Hepatocyte (in vitro differentiated cells): ENCODE data around the gene TEAD2.

Source experiments
- CTCF ChIP-seq: fragments of 200-600 bp; sonication (generic); IDR thresholded peaks from 2 replicates; pipeline ENCODE4 v1.5.1; 2016; ENCODE audit warnings: antibody characterized with exemption, mild to moderate bottlenecking; ENCODE audit not compliant: poor library complexity
- EZH2 ChIP-seq: fragments of 200-600 bp; sonication (generic); IDR thresholded peaks from 2 replicates; pipeline ENCODE4 v1.6.1; 2016; ENCODE audit warnings: antibody characterized with exemption, mild to moderate bottlenecking, borderline replicate concordance

GRCh38 chr19:49368711-49369358 lies 6.6 kb upstream of the TEAD2 start:
- TF ChIP-seq EZH2 (no peak), CTCF (no peak)
